ENCODE data around the gene ACO2. TPM values are rescaled to one million over a fixed set of nuclear protein-coding genes. Genes with fewer than 3 reads are reported as not detected.
"Not testable (repeated sequence)": the region's sequence is repeated elsewhere in the genome, so short reads cannot be mapped to it uniquely, and the experiment has no call there.

Gene ACO2
- total and polyA plus RNA-seq, 12 donors, result 180 to 1,020 (median 893) TPM

GRCh38 chr22:41568811-41569210 is 99.9 kb downstream of the ACO2 start:
- ATAC-seq, result peak in 3 of 8 donors; percentile 4 to 24 (median 5)
- Histone ChIP-seq H3K36me3 (peaks cover 0 to 14% (median 0%) of the 10 kb centered on the region in 9 donors), H3K9me3 (no peaks in the 10 kb centered on the region), H3K27ac (no peak overlapping the region), H3K4me1 (peaks cover 0 to 41% (median 23%) of the 10 kb centered on the region in 9 donors), H3K4me3 (no peak overlapping the region), H3K27me3 (no peaks in the 10 kb centered on the region)
- TF ChIP-seq CTCF (IDR thresholded peaks at IDR 0.05), result no peak
- intact Hi-C loops (cut with DNase I), result no loop called here
- WGBS, 2 donors, result 76 to 83% methylated on average over 7 of the region's 7 CpGs
- no peak for DNase-seq

- DNase-seq (no peak), ATAC-seq (no peak)
- Histone ChIP-seq H3K36me3 (peaks cover 0 to 14% (median 0%) of the 10 kb centered on the region in 9 donors), H3K27ac (no peak overlapping the region), H3K9me3 (no peaks in the 10 kb centered on the region), H3K4me3 (no peak overlapping the region), H3K4me1 (peaks cover 4 to 44% (median 28%) of the 10 kb centered on the region in 9 donors), H3K27me3 (no peaks in the 10 kb centered on the region)
- WGBS, 2 donors, result 74 to 84% methylated on average over 3 of the region's 3 CpGs
- no peak for TF ChIP-seq CTCF (IDR thresholded peaks at IDR 0.05)
- intact Hi-C loops (cut with DNase I), result no loop called here
These were observed 101.3 kb downstream of the ACO2 start for GRCh38 chr22:41570221-41570620.

GRCh38 chr22:41571786-41572185 is 102.9 kb downstream of the ACO2 start:
- Histone ChIP-seq H3K27me3 (no peaks in the 10 kb centered on the region), H3K36me3 (peaks cover 0 to 18% (median 0%) of the 10 kb centered on the region in 9 donors), H3K9me3 (no peaks in the 10 kb centered on the region), H3K4me1 (peaks cover 6 to 40% (median 23%) of the 10 kb centered on the region in 9 donors), H3K27ac (no peak overlapping the region), H3K4me3 (no peak overlapping the region)
- DNase-seq (no peak), ATAC-seq (no peak)
- TF ChIP-seq CTCF (IDR thresholded peaks at IDR 0.05), result no peak
- intact Hi-C loops (cut with DNase I), result no loop called here
- 98% methylated on average over 14 of the region's 14 CpGs for WGBS, 2 donors

GRCh38 chr22:41572305-41572704 is 103.4 kb downstream of the ACO2 start:
- H3K4me1 ChIP-seq, result peaks cover 6 to 41% (median 23%) of the 10 kb centered on the region in 9 donors
- WGBS, 2 donors, result 97 to 98% methylated on average over 3 of the region's 3 CpGs
- H3K27me3 ChIP-seq; intact Hi-C loops (cut with DNase I); H3K4me3 ChIP-seq; H3K27ac ChIP-seq; ATAC-seq; H3K9me3 ChIP-seq; DNase-seq: not testable (repeated sequence)
- H3K36me3 ChIP-seq, result peaks cover 0 to 21% (median 0%) of the 10 kb centered on the region in 9 donors

GRCh38 chr22:41573677-41574076 is 104.8 kb downstream of the ACO2 start:
- WGBS, 2 donors, result 89 to 90% methylated on average over 11 of the region's 11 CpGs
- Histone ChIP-seq H3K27ac (no peak overlapping the region), H3K4me1 (peaks cover 6 to 51% (median 21%) of the 10 kb centered on the region in 9 donors), H3K36me3 (peaks cover 0 to 21% (median 0%) of the 10 kb centered on the region in 9 donors), H3K27me3 (no peaks in the 10 kb centered on the region), H3K9me3 (no peaks in the 10 kb centered on the region), H3K4me3 (no peak overlapping the region)
- intact Hi-C loops (cut with DNase I), result no loop called here
- ATAC-seq (no peak), DNase-seq (no peak)
- TF ChIP-seq CTCF (IDR thresholded peaks at IDR 0.05), result no peak
